Naive B cell (primary cell): Measurements from ENCODE around the gene SVEP1. TPM values are rescaled to one million over a fixed set of nuclear protein-coding genes. Genes with fewer than 3 reads are reported as not detected.

Experiments used
- ATAC-seq, 2 donors: fragments of 150-1000 bp; cut with Tn5 transposase; 2 replicates each; pipeline ENCODE4 v1.10.0; 2021; ENCODE audit warnings: low read depth in 2 of 2, mild to moderate bottlenecking in 2 of 2, moderate library complexity in 2 of 2
- DNase-seq: peaks from one replicate; pipeline ENCODE4 v3.0.0; 2022
- H3K27ac Mint-ChIP-seq, 6 donors: one replicate each; pipeline ENCODE4 v1.8.0; 2020 to 2022; ENCODE audit warnings: mild to moderate bottlenecking in 6 of 6, mixed read lengths in 6 of 6, moderate library complexity in 5 of 6, inconsistent platforms in 2 of 6
- H3K27me3 Mint-ChIP-seq, 3 donors: one replicate each; pipeline ENCODE4 v1.8.0; 2021 to 2022; ENCODE audit warnings: mixed read lengths in 3 of 3, mild to moderate bottlenecking in 1 of 3
- H3K36me3 Mint-ChIP-seq, 2 donors: one replicate each; pipeline ENCODE4 v1.8.0; 2020 to 2022; ENCODE audit warnings: mixed read lengths in 2 of 2, inconsistent platforms in 1 of 2, mild to moderate bottlenecking in 1 of 2
- H3K4me1 Mint-ChIP-seq, 3 donors: one replicate each; pipeline ENCODE4 v1.8.0; 2020 to 2022; ENCODE audit warnings: mixed read lengths in 3 of 3, inconsistent platforms in 1 of 3, mild to moderate bottlenecking in 1 of 3, moderate library complexity in 1 of 3
- H3K4me3 Mint-ChIP-seq, 8 donors: one replicate each; pipeline ENCODE4 v1.8.0; 2020 to 2022; ENCODE audit warnings: mild to moderate bottlenecking in 8 of 8, mixed read lengths in 8 of 8, moderate library complexity in 8 of 8, inconsistent platforms in 2 of 8
- H3K9me3 Mint-ChIP-seq, 7 donors: one replicate each; pipeline ENCODE4 v1.8.0; 2020 to 2022; ENCODE audit warnings: mixed read lengths in 7 of 7, mild to moderate bottlenecking in 5 of 7, inconsistent platforms in 2 of 7, moderate library complexity in 1 of 7
- polyA plus RNA-seq, 6 donors: library from polyadenylated mRNA; unstranded; fragments of 300-500 nt; fragmentation: Illumina TruSeq; gene quantifications; one replicate each; pipeline ENCODE4 v1.2.3, GENCODE V29; 2021; ENCODE audit warnings: low read depth in 6 of 6

The SVEP1 gene
- polyA plus RNA-seq, 6 donors from 2014 or later = not detected

DNA sequence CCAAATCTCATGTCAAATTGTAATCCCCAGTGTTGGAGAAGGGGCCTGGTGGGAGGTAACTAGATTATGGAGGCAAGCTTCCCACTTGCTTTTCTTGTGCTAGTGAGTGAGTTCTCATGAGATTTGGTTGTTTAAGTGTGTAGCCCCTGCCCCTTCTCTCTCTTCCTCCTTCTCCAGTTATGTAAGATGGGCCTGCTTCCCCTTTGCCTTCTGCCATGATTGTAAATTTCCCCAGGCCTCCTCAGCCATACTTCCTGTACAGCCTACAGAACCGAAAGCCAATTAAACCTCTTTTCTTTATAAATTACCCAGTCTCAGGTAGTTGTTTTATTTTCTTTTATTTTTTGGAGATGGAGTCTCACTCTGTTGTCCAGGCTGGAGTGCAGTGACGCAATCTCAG is 223.6 kb downstream of the SVEP1 start:
- H3K9me3 Mint-ChIP-seq = peaks cover 0 to 10% (median 3%) of the 10 kb centered on the region in 7 donors
- no peaks in the 10 kb centered on the region for H3K36me3 Mint-ChIP-seq
- peak overlapping the region in 1 of 6 donors; percentile 57 for H3K27ac Mint-ChIP-seq
- H3K27me3 Mint-ChIP-seq = peaks cover 0 to 3% (median 2%) of the 10 kb centered on the region in 3 donors
- no peak overlapping the region for H3K4me3 Mint-ChIP-seq
- peaks cover 0 to 6% (median 0%) of the 10 kb centered on the region in 3 donors for H3K4me1 Mint-ChIP-seq
- ATAC-seq (no peak), DNase-seq (no peak)

DNA sequence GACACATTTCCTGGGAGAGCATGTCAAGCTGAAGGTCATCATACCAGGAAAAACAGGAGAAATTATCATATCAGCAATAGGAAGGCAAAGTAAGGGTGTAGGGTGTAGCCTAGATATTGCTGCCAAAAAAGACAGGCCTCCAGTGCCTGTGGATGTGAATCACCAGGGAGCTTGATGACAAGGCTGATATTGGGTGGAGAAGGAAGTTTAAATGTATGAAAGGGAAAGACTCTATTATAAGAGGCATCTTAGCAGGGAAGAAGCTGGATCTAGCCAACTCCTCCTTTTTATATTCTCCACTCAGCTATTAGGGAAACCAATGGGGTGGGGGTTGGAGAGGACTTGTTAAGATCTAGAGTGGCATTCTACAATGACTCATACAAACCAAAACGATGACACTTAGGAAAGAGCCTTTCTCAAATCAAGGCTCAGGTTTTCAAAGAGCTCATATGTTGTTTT is 228.5 kb downstream of the SVEP1 start:
- Mint-ChIP-seq H3K27me3 (peaks cover 0 to 12% (median 7%) of the 10 kb centered on the region in 3 donors), H3K4me1 (peaks cover 0 to 5% (median 0%) of the 10 kb centered on the region in 3 donors), H3K27ac (no peak overlapping the region), H3K9me3 (peaks cover 0 to 4% (median 1%) of the 10 kb centered on the region in 7 donors), H3K36me3 (no peaks in the 10 kb centered on the region), H3K4me3 (no peak overlapping the region)
- ATAC-seq (no peak), DNase-seq (no peak)

DNA sequence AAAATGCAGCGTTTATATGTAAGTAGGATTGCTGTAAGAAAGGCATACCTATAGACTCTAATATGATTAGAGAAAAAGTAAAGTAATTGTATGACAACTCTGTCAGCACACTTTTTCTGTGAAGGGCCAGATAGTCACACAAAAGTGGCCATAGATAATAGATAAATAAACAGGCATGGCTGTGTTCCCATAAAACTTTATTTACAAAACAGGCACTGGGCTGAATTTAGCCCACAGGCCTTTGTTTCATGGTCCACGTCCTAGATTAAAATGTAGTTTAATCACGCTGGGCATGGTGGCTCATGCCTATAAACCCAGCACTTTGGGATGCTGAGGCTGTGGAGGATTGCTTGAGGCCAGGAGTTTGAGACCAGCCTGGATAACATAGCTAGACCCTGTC is 233.2 kb downstream of the SVEP1 start:
- Mint-ChIP-seq H3K27me3 (peaks cover 4 to 20% (median 7%) of the 10 kb centered on the region in 3 donors), H3K36me3 (no peaks in the 10 kb centered on the region), H3K27ac (no peak overlapping the region), H3K9me3 (peaks cover 0 to 2% (median 0%) of the 10 kb centered on the region in 7 donors), H3K4me1 (no peaks in the 10 kb centered on the region), H3K4me3 (no peak overlapping the region)
- ATAC-seq = no peak
- no peak for DNase-seq

DNA sequence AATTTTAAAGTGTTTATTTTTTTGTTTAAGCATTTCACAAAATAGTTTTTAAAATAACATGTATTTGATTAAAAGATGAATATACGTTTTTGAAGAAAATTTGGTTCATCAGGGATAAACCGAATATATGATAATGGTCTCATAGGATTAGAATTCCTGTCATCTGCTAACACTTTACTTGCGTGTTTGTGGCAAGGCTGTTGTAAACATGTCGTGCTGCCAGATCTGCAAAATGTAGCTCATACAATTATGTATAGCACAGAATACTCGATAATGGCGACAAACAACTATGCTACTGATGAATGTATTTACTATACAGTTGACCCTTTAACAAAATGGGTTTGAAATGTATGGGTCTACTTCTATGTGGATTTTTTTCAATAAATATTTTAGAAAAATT is 234.7 kb downstream of the SVEP1 start:
- H3K27me3 Mint-ChIP-seq = peaks cover 4 to 12% (median 5%) of the 10 kb centered on the region in 3 donors
- DNase-seq (no peak), ATAC-seq (no peak)

DNA sequence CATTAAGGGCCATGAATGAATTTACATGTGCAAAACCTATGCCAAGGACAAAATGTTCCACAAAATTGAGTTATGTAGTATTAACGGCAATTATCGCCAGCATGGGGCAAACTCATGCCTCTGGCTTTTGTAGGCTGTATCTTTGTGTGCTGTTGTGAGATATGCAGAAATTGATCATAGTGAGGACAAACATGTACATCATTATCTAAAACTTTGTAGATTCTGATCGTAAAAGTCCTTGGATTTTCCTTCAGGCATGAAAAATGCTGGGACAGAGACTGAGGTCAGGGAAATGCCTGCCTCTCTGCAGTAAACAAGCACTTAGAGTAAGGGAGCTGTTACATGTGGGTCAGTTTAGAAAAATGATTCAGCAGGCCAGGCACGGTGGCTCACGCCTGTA is 236.0 kb downstream of the SVEP1 start:
- Mint-ChIP-seq H3K27me3 (peaks cover 0 to 8% (median 4%) of the 10 kb centered on the region in 3 donors), H3K9me3 (peaks cover 0 to 4% (median 0%) of the 10 kb centered on the region in 7 donors), H3K36me3 (no peaks in the 10 kb centered on the region), H3K27ac (no peak overlapping the region), H3K4me3 (no peak overlapping the region), H3K4me1 (no peaks in the 10 kb centered on the region)
- ATAC-seq (no peak), DNase-seq (no peak)

More for the DNA sequence above, 234.7 kb downstream of the SVEP1 start:
- Mint-ChIP-seq H3K36me3 (no peaks in the 10 kb centered on the region), H3K9me3 (peaks cover 0 to 4% (median 0%) of the 10 kb centered on the region in 7 donors), H3K27ac (no peak overlapping the region), H3K4me1 (no peaks in the 10 kb centered on the region), H3K4me3 (no peak overlapping the region)

DNA sequence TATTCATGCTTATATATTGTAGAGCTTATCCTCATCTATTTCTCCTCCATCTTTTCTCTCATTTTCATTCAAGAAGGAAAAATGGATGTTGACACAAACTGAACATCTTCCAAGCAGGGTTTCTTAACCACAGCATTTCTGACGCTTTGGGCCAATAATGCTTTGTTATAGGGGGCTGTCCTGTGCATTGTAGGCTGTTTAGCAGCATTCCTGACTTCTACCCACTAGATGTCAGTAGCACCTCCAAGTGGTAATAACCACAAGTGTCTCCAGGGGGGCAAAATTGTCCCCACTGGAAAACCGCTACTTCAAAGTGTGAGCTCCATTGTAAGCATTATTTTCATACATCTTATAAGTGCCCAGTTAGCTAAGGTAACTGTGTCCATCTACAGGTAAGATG is 239.2 kb downstream of the SVEP1 start:
- H3K9me3 Mint-ChIP-seq = peaks cover 0 to 4% (median 0%) of the 10 kb centered on the region in 7 donors
- no peak for DNase-seq
- H3K36me3 Mint-ChIP-seq = no peaks in the 10 kb centered on the region
- ATAC-seq = no peak
- peaks cover 4 to 8% (median 4%) of the 10 kb centered on the region in 3 donors for H3K27me3 Mint-ChIP-seq
- no peak overlapping the region for H3K27ac Mint-ChIP-seq
- no peak overlapping the region for H3K4me3 Mint-ChIP-seq
- H3K4me1 Mint-ChIP-seq = no peaks in the 10 kb centered on the region

DNA sequence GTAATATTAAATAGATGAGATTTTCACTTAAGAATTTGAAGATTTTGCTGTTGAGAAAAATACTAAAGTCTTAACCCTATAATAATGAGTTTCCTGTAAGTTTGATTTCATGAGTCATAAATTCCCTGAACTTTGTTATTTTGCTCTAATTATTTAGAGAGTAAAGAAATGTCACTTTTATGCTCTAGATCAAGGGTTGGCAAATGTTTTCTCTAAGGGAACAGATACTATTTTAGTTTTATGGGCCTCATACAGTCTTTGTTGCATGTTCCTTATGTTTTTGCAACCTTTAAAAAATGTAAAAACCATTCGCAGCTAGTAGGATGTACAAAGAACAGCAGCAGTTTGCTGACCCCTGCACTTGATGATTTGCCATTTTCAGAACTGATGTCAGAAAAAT is 241.4 kb downstream of the SVEP1 start:
- Mint-ChIP-seq H3K4me3 (no peak overlapping the region), H3K27me3 (peaks cover 2 to 7% (median 3%) of the 10 kb centered on the region in 3 donors), H3K36me3 (no peaks in the 10 kb centered on the region), H3K27ac (no peak overlapping the region), H3K4me1 (peaks cover 6 to 11% (median 6%) of the 10 kb centered on the region in 3 donors), H3K9me3 (peaks cover 0 to 4% (median 0%) of the 10 kb centered on the region in 7 donors)
- ATAC-seq (no peak), DNase-seq (no peak)

DNA sequence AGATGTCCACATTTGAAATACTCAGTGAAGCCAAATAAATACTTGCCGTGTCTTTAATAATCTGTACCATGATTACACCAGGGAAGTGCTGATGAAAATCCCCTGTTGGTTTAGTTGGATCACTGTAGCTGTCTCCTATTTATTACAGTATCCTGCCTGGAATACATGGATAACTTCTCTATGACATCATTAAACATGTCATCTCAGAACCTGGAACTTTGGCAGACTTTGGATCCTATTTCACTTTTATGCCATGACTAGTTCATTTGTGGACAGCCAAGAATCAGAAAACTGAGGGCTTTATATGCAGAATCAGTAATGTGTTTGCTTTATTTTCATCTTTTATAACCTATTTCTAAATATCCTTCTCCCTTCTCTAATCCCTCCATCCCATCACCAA is 241.8 kb downstream of the SVEP1 start, which contains the start of gene TXNDC8:
TXNDC8 (minus strand) TSS at position 137 of the 400 bp plus-strand sequence.
- H3K27ac Mint-ChIP-seq = no peak within 1 kb of the TSS

DNA sequence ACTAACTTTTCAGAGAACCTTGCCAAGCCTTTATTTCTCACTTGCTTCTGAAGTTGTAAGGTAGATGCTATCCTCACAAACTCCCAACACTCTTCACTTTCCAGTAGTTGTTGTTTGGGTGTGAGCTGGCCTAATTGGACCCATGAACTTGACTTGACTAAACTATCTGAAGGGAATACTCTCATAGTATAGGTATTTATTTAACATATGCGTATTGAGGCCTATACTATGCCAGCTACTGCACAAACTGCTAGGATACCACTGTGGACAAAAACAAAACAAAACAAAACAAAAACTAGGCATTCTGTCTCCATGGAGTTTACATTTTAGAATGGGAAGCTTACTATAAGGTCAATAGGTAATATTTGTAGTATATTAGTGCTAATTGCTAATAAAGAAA is 243.2 kb downstream of the SVEP1 start:
- Mint-ChIP-seq H3K4me3 (no peak overlapping the region), H3K27ac (no peak overlapping the region), H3K36me3 (no peaks in the 10 kb centered on the region), H3K27me3 (peaks cover 0 to 7% (median 0%) of the 10 kb centered on the region in 3 donors), H3K9me3 (peaks cover 0 to 4% (median 0%) of the 10 kb centered on the region in 7 donors), H3K4me1 (peaks cover 6 to 11% (median 6%) of the 10 kb centered on the region in 3 donors)
- ATAC-seq (no peak), DNase-seq (no peak)

More for the DNA sequence above, 241.8 kb downstream of the SVEP1 start, which contains the start of gene TXNDC8:
- DNase-seq = no peak
- no peak within 1 kb of the TSS for H3K4me3 Mint-ChIP-seq
- H3K27me3 Mint-ChIP-seq = peaks cover 0 to 7% (median 0%) of the 10 kb centered on the region in 3 donors
- H3K4me1 Mint-ChIP-seq = peaks cover 6 to 11% (median 6%) of the 10 kb centered on the region in 3 donors
- no peaks in the 10 kb centered on the region for H3K36me3 Mint-ChIP-seq
- no peak for ATAC-seq
- peaks cover 0 to 4% (median 0%) of the 10 kb centered on the region in 7 donors for H3K9me3 Mint-ChIP-seq

DNA sequence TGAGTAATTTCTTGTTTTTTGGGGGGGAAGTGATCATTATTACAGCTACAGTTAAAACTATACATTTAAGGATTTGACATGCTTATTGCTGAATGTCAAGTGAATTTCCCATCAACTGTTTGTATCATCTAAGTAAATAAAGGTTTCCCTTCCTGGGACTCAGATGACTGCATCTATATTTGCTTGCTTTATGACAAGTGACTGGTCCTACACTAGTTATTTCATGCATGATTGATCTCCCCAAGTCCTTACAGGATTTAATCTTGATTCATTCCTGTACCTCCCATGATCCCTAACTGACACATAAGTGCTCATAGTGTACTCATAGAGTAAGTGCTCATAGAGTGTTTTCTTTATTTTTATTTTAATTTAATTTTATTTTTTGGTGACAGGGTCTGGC is 244.7 kb downstream of the SVEP1 start:
- no peaks in the 10 kb centered on the region for H3K36me3 Mint-ChIP-seq
- H3K27ac Mint-ChIP-seq = no peak overlapping the region
- ATAC-seq (no peak), DNase-seq (no peak)
- peaks cover 0 to 7% (median 5%) of the 10 kb centered on the region in 3 donors for H3K27me3 Mint-ChIP-seq
- H3K9me3 Mint-ChIP-seq = no peaks in the 10 kb centered on the region
- H3K4me1 Mint-ChIP-seq = peaks cover 6 to 11% (median 6%) of the 10 kb centered on the region in 3 donors
- H3K4me3 Mint-ChIP-seq = no peak overlapping the region

DNA sequence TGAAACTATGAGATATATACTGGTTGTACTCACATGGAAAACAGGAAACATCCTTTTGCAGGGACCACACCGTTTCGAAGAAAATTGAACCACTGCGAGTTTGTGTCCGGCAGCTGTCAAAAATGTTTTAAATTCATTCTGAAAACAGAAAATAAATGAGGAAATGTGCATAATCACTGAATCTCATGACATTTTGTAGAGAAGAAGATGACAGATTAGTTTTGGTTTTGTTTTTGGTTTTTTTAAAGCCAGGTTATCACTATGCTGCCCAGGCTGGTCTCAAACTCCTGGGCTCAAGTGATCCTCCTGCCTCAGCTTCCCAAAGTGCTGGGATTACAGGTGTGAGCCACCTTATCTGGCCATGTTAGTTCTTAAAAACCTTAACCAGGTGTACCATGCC is 245.4 kb downstream of the SVEP1 start:
- DNase-seq (no peak), ATAC-seq (no peak)
- H3K9me3 Mint-ChIP-seq = no peaks in the 10 kb centered on the region
- no peak overlapping the region for H3K27ac Mint-ChIP-seq
- H3K36me3 Mint-ChIP-seq = no peaks in the 10 kb centered on the region
- H3K4me3 Mint-ChIP-seq = peak overlapping the region in 1 of 8 donors; percentile 33
- H3K4me1 Mint-ChIP-seq = peaks cover 6 to 11% (median 6%) of the 10 kb centered on the region in 3 donors
- peaks cover 0 to 7% (median 5%) of the 10 kb centered on the region in 3 donors for H3K27me3 Mint-ChIP-seq

DNA sequence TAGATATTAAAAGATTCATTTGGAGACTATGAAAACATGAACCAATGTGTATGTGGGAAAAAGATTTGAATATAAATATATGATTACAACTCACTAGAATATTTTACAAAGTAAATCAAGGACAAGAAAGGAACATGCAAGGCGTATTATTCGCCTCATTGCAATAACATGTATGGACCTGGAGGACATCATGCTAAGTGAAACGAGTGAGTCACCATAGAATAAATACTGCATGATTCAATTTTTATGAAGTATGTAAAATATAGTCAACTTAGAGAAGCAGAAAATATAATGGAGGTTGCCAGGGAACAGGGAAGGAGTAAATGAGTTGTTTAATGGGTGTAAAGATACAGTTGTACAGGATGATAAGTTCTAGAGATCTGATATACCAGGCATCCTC is 246.8 kb downstream of the SVEP1 start:
- peaks cover 0 to 7% (median 5%) of the 10 kb centered on the region in 3 donors for H3K27me3 Mint-ChIP-seq
- no peaks in the 10 kb centered on the region for H3K36me3 Mint-ChIP-seq
- ATAC-seq (no peak), DNase-seq (no peak)
- no peak overlapping the region for H3K27ac Mint-ChIP-seq
- H3K4me1 Mint-ChIP-seq = peaks cover 6 to 11% (median 6%) of the 10 kb centered on the region in 3 donors
- H3K9me3 Mint-ChIP-seq = no peaks in the 10 kb centered on the region
- H3K4me3 Mint-ChIP-seq = no peak overlapping the region

DNA sequence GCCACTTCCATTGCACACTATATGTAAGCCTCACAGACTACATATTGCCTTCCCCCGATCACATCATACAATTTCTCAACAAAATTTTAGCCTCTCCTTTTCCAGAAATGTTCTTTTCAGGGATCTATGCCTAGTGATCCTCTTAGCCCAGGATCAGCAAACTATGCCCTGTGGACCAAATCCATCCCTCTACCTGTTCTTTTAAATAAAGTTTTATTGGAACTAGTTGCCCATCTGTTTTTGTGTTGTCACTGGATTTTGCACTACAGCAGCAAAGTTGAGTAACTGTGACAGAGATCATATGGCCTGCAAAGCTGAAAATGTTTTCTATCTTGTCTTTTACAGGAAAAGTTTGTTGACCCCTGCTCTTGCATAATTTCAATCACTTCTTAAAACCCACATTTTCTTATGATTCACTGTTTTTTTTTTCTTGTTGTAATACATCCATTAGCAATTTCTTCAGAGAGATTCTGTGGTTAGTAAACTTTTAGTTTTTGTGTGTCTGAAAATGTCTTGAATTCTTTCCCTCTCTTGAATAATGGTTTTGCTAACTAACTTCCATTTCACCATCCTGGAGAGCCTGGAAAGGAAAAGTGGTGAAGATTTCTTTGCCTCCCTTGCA is 248.9 kb downstream of the SVEP1 start:
- Mint-ChIP-seq H3K27ac (peak overlapping the region in 1 of 6 donors; percentile 81), H3K4me1 (peaks cover 6 to 11% (median 6%) of the 10 kb centered on the region in 3 donors), H3K4me3 (no peak overlapping the region), H3K9me3 (no peaks in the 10 kb centered on the region), H3K36me3 (no peaks in the 10 kb centered on the region), H3K27me3 (peaks cover 0 to 5% (median 5%) of the 10 kb centered on the region in 3 donors)
- ATAC-seq (no peak), DNase-seq (no peak)

DNA sequence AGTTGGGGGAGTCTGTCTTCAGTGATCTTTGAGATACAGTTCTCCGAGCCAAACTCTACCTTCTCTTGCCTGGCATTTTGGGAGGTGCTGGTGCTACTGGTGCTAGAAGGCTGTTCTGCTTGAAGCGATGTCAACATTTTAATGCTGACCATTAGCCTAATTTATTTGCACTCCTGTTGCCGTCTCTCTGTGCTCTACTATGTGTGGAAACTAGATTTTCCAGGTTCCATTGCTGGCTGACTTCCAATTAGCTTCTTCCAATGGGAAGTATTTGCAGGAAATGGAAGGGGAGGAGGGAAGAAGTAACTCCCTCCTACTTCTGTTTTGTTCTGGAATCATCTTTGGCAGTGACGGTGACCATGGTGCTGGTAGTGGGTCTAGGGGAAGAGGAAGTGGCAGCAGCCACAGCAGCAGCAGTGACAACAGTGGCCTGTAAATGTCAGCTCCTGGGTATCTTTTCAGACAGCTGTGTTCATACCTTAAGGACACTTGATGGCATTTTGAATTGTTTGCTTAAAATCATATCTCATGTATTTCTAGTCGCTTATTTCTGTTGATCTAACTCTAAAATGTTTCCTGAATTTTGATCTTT is 249.8 kb downstream of the SVEP1 start:
- Mint-ChIP-seq H3K36me3 (no peaks in the 10 kb centered on the region), H3K4me3 (no peak overlapping the region), H3K4me1 (peaks cover 4 to 10% (median 5%) of the 10 kb centered on the region in 3 donors), H3K9me3 (no peaks in the 10 kb centered on the region), H3K27me3 (peaks cover 0 to 5% (median 0%) of the 10 kb centered on the region in 3 donors), H3K27ac (no peak overlapping the region)
- ATAC-seq (no peak), DNase-seq (no peak)
